H9 (cell line): ENCODE data around the gene OR2C3. TPM values are rescaled to one million over a fixed set of nuclear protein-coding genes. Genes with fewer than 3 reads are reported as not detected.

ENCODE experiments used
- DNase-seq: peaks from one replicate; pipeline ENCODE4 v3.0.0-alpha.2; 2017
- H2AFZ ChIP-seq: one replicate; pipeline ENCODE4 v1.6.1; 2013; ENCODE audit warnings: mild to moderate bottlenecking, low read length, control low read depth, moderate library complexity
- H2AK5ac ChIP-seq: 2 replicates; pipeline ENCODE4 v1.6.1; 2013; ENCODE audit warnings: low read length, control low read depth, mixed read lengths; ENCODE audit not compliant: insufficient read length
- H2BK120ac ChIP-seq: one replicate; pipeline ENCODE4 v1.6.1; 2013; ENCODE audit warnings: low read depth, mild to moderate bottlenecking, low read length, control low read depth, inconsistent platforms; ENCODE audit not compliant: poor library complexity, severe bottlenecking
- H2BK12ac ChIP-seq: 2 replicates; pipeline ENCODE4 v1.6.1; 2013; ENCODE audit warnings: low read length, control low read depth, mixed read lengths, low read depth; ENCODE audit not compliant: insufficient read length
- H2BK15ac ChIP-seq: 2 replicates; pipeline ENCODE4 v1.6.1; 2013; ENCODE audit warnings: low read depth, low read length, control low read depth
- H2BK20ac ChIP-seq: one replicate; pipeline ENCODE4 v1.6.1; 2013; ENCODE audit warnings: low read depth, mild to moderate bottlenecking, low read length, control low read depth, inconsistent platforms; ENCODE audit not compliant: poor library complexity, severe bottlenecking
- H2BK5ac ChIP-seq: 2 replicates; pipeline ENCODE4 v1.6.1; 2013; ENCODE audit warnings: low read length, control low read depth, mixed read lengths; ENCODE audit not compliant: insufficient read length
- H3K14ac ChIP-seq: 2 replicates; pipeline ENCODE4 v1.6.1; 2013; ENCODE audit warnings: low read length, control low read depth; ENCODE audit not compliant: insufficient read depth
- H3K18ac ChIP-seq: 2 replicates; pipeline ENCODE4 v1.6.1; 2013; ENCODE audit warnings: low read depth, mild to moderate bottlenecking, mixed read lengths, low read length, control low read depth; ENCODE audit not compliant: insufficient read length
- H3K23ac ChIP-seq: 2 replicates; pipeline ENCODE4 v1.6.1; 2013; ENCODE audit warnings: low read length, control low read depth, mixed read lengths, low read depth; ENCODE audit not compliant: insufficient read length
- H3K23me2 ChIP-seq: 2 replicates; pipeline ENCODE4 v1.6.1; 2013; ENCODE audit warnings: low read depth, mild to moderate bottlenecking, mixed read lengths, low read length, control low read depth; ENCODE audit not compliant: insufficient read length, poor library complexity, severe bottlenecking
- H3K27ac ChIP-seq: 2 replicates; pipeline ENCODE4 v1.5.1; 2013; ENCODE audit warnings: low read length, control low read depth, mixed read lengths, low read depth; ENCODE audit not compliant: insufficient read length
- H3K27me3 ChIP-seq: 2 replicates; pipeline ENCODE4 v1.6.1; 2013; ENCODE audit warnings: low read length, control low read depth, inconsistent platforms; ENCODE audit not compliant: insufficient read depth
- H3K4ac ChIP-seq: 2 replicates; pipeline ENCODE4 v1.6.1; 2013; ENCODE audit warnings: low read depth, mild to moderate bottlenecking, control low read depth, inconsistent platforms, low read length, moderate library complexity
- H3K4me1 ChIP-seq: 2 replicates; pipeline ENCODE4 v1.6.1; 2013; ENCODE audit warnings: low read length, control low read depth, inconsistent platforms; ENCODE audit not compliant: insufficient read depth
- H3K4me2 ChIP-seq: 2 replicates; pipeline ENCODE4 v1.6.1; 2013; ENCODE audit warnings: low read length, control low read depth, mixed read lengths; ENCODE audit not compliant: insufficient read length, insufficient read depth
- H3K56ac ChIP-seq: 2 replicates; pipeline ENCODE4 v1.6.1; 2013; ENCODE audit warnings: low read depth, mild to moderate bottlenecking, mixed read lengths, low read length, control low read depth; ENCODE audit not compliant: insufficient read length
- H3K79me1 ChIP-seq: 2 replicates; pipeline ENCODE4 v1.6.1; 2013; ENCODE audit warnings: low read depth, mild to moderate bottlenecking, moderate library complexity, low read length, control low read depth, inconsistent platforms; ENCODE audit not compliant: insufficient read depth, poor library complexity, severe bottlenecking
- H3K79me2 ChIP-seq: 2 replicates; pipeline ENCODE4 v1.6.1; 2013; ENCODE audit warnings: low read length, control low read depth, inconsistent platforms; ENCODE audit not compliant: insufficient read depth
- H3K9ac ChIP-seq: 2 replicates; pipeline ENCODE4 v1.6.1; 2013; ENCODE audit warnings: low read length, control low read depth, mixed read lengths; ENCODE audit not compliant: insufficient read length; ENCODE audit errors: extremely low read depth
- H3K9me3 ChIP-seq: one replicate; pipeline ENCODE4 v1.6.1; 2013; ENCODE audit warnings: low read depth, low read length, inconsistent platforms; ENCODE audit not compliant: control insufficient read depth
- H3T11ph ChIP-seq: one replicate; pipeline ENCODE4 v1.6.1; 2013; ENCODE audit warnings: mild to moderate bottlenecking, low read length, control low read depth, inconsistent platforms
- H4K20me1 ChIP-seq: one replicate; pipeline ENCODE4 v1.6.1; 2013; ENCODE audit not compliant: control insufficient read depth, insufficient read length, insufficient read depth
- H4K5ac ChIP-seq: 2 replicates; pipeline ENCODE4 v1.6.1; 2013; ENCODE audit warnings: low read depth, mild to moderate bottlenecking, mixed read lengths, low read length, control low read depth; ENCODE audit not compliant: insufficient read length
- H4K8ac ChIP-seq: replicated peaks from 2 replicates; pipeline ENCODE4 v1.6.1; 2013; ENCODE audit warnings: low read length, control low read depth, mixed read lengths, low read depth; ENCODE audit not compliant: insufficient read length
- H4K91ac ChIP-seq: 2 replicates; pipeline ENCODE4 v1.6.1; 2013; ENCODE audit warnings: low read depth, mild to moderate bottlenecking, moderate library complexity, mixed read lengths, low read length, control low read depth; ENCODE audit not compliant: insufficient read length
- H3K27ac Mint-ChIP-seq, 3 experiments: 2 replicates in 2 of 3; 3 replicates in 1 of 3; pipeline ENCODE4 v1.8.0; 2020 to 2021; ENCODE audit warnings: mixed read lengths in 3 of 3, mild to moderate bottlenecking in 1 of 3, moderate library complexity in 1 of 3
- H3K27me3 Mint-ChIP-seq: 2 replicates; pipeline ENCODE4 v1.8.0; 2021; ENCODE audit warnings: low read depth, mild to moderate bottlenecking, moderate library complexity, mixed read lengths
- H3K36me3 Mint-ChIP-seq, 3 experiments: 2 replicates in 2 of 3; 3 replicates in 1 of 3; pipeline ENCODE4 v1.8.0; 2020 to 2021; ENCODE audit warnings: low read depth in 3 of 3, mixed read lengths in 3 of 3; ENCODE audit not compliant: insufficient read depth in 1 of 3
- H3K4me1 Mint-ChIP-seq, 2 experiments: 2 replicates each; pipeline ENCODE4 v1.8.0; 2020; ENCODE audit warnings: mixed read lengths in 2 of 2
- H3K4me3 Mint-ChIP-seq, 2 experiments: 2 replicates in 1 of 2; 3 replicates in 1 of 2; pipeline ENCODE4 v1.8.0; 2020 to 2021; ENCODE audit warnings: mild to moderate bottlenecking in 2 of 2, mixed read lengths in 2 of 2, moderate library complexity in 1 of 2
- H3K9me3 Mint-ChIP-seq, 2 experiments: 2 replicates in 1 of 2; 3 replicates in 1 of 2; pipeline ENCODE4 v1.8.0; 2020; ENCODE audit warnings: mild to moderate bottlenecking in 2 of 2, mixed read lengths in 2 of 2, moderate library complexity in 1 of 2
- WGBS: extraction: QIAGEN DNeasy Blood & Tissue Kit; methylation state at CpG from one replicate; pipeline ENCODE4 v1.1.7; 2013; ENCODE audit warnings: missing lambda C conversion rate, low lambda C conversion rate, mixed read lengths; ENCODE audit not compliant: insufficient read length; ENCODE audit errors: extremely low coverage; 5-methylcytosine and 5-hydroxymethylcytosine counted together
- total RNA-seq: library from RNA; stranded (reverse); gene quantifications from 2 replicates; pipeline ENCODE4 v1.2.1, GENCODE V29; 2021
- TF ChIP-seq, protein P1 (sequence below): fragments of 200-600 bp; sonication (generic); conservative IDR thresholded peaks from 3 replicates; pipeline ENCODE4 v1.8.0; 2021; ENCODE audit warnings: antibody characterized with exemption, mild to moderate bottlenecking

The OR2C3 gene
- total RNA-seq, 1 experiment from 2014 or later, result not detected

DNA sequence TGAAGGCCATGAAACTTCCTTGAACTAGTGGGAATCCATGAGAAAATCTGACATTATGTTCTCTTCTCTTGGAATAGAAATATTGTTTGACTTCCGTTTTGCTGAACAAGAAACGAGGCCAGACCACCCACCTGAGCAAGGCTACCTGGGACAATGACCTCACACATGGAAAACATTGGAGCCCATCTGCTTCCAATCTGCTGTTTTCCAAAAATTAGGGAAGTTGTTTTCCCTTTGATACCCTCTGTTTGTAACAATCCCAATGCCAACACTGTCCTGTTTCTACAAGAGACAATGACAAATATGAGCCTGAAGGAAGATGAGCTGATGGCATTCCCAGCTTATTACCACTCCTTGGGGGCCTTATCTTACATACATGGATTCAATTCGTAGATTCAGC lies 29.4 kb downstream of the OR2C3 start:
- DNase-seq, result no peak
- H4K91ac ChIP-seq, result no peak overlapping the region
- no peak overlapping the region for H3K18ac ChIP-seq
- no peak overlapping the region for H2BK120ac ChIP-seq
- H3K27ac ChIP-seq, result no peak overlapping the region
- no peaks in the 10 kb centered on the region for H3K9me3 ChIP-seq
- H3K9me3 Mint-ChIP-seq, result no peaks in the 10 kb centered on the region; a peak in 1 of 5 replicates
- H3K23ac ChIP-seq, result no peak overlapping the region
- H4K8ac ChIP-seq, result no peak overlapping the region
- no peak overlapping the region for H2AFZ ChIP-seq
- H3K36me3 Mint-ChIP-seq, result no peaks in the 10 kb centered on the region
- no peaks in the 10 kb centered on the region for H3K27me3 ChIP-seq
- H4K20me1 ChIP-seq, result no peaks in the 10 kb centered on the region
- no peaks in the 10 kb centered on the region for H3K4me1 ChIP-seq
- H3K4ac ChIP-seq, result no peak overlapping the region
- no peak overlapping the region for H3K56ac ChIP-seq
- H2BK20ac ChIP-seq, result no peak overlapping the region
- H4K5ac ChIP-seq, result no peak overlapping the region
- TF ChIP-seq, protein P1, sequence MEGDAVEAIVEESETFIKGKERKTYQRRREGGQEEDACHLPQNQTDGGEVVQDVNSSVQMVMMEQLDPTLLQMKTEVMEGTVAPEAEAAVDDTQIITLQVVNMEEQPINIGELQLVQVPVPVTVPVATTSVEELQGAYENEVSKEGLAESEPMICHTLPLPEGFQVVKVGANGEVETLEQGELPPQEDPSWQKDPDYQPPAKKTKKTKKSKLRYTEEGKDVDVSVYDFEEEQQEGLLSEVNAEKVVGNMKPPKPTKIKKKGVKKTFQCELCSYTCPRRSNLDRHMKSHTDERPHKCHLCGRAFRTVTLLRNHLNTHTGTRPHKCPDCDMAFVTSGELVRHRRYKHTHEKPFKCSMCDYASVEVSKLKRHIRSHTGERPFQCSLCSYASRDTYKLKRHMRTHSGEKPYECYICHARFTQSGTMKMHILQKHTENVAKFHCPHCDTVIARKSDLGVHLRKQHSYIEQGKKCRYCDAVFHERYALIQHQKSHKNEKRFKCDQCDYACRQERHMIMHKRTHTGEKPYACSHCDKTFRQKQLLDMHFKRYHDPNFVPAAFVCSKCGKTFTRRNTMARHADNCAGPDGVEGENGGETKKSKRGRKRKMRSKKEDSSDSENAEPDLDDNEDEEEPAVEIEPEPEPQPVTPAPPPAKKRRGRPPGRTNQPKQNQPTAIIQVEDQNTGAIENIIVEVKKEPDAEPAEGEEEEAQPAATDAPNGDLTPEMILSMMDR, result no peak
- H2BK5ac ChIP-seq, result no peak overlapping the region
- no peak overlapping the region for H3K14ac ChIP-seq
- H3K27me3 Mint-ChIP-seq, result peaks cover 6% of the 10 kb centered on the region; the same call in 1 of the 2 replicates
- no peak overlapping the region for H3K4me3 Mint-ChIP-seq
- H3K4me1 Mint-ChIP-seq, result no peaks in the 10 kb centered on the region
- H2BK12ac ChIP-seq, result no peak overlapping the region
- H3K9ac ChIP-seq, result no peak overlapping the region
- no peaks in the 10 kb centered on the region for H3K79me1 ChIP-seq
- H3K27ac Mint-ChIP-seq, result no peak overlapping the region; a peak in 1 of 7 replicates
- no peak overlapping the region for H3T11ph ChIP-seq
- no CpG with 5 or more reads among the region's 3 CpGs for WGBS
- no peak overlapping the region for H2BK15ac ChIP-seq
- no peaks in the 10 kb centered on the region for H3K79me2 ChIP-seq
- H2AK5ac ChIP-seq, result no peak overlapping the region
- no peak overlapping the region for H3K4me2 ChIP-seq
- no peaks in the 10 kb centered on the region for H3K23me2 ChIP-seq
